Amniotic stem cell (primary cell): ENCODE results near the gene METTL6.
"Not testable (repeated sequence)": the region's sequence is repeated elsewhere in the genome, so short reads cannot be mapped to it uniquely, and the experiment has no call there.

Source experiments
- DNase-seq: peaks from one replicate; lab custom pipeline; 2025; lab: John Stamatoyannopoulos, UW

METTL6 gene

DNA sequence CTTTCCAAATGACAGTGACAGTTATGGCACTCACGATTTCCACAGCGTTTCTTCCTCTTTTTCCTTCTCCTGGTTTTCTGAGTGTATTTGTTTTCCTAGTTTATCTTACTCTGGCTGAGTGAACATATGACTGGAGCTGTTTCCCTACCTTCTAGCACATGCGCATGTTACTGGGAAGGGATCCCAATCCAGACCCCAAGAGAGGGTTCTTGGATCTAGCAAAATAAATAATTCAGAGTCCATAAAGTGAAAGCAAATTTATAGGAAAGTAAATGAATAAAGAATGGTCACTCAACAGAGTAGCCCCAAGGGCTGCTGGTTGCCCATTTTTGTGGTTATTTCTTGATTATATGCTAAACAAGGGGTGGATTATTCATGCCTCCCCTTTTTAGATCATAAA lies 23.8 kb downstream of the METTL6 start:
- DNase-seq = no peak

DNA sequence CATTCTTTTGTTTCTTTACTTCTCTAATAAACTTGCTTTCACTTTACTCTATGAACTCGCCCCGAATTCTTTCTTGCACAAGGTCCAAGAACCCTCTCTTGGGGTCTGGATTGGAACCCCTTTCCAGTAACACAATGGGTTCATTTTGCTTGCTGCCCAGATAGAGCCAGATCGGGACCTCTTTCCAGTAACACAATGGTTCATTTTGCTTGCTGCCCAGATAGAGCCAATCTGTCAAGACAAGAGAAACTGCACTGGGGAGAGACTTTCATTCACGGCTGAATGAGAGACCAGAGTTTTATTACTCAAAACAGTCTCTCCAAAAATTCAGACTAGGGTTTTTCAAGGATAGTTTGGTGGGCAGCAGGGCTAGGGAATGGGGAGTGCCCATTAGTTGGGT lies 25.4 kb downstream of the METTL6 start:
- DNase-seq = no peak

DNA sequence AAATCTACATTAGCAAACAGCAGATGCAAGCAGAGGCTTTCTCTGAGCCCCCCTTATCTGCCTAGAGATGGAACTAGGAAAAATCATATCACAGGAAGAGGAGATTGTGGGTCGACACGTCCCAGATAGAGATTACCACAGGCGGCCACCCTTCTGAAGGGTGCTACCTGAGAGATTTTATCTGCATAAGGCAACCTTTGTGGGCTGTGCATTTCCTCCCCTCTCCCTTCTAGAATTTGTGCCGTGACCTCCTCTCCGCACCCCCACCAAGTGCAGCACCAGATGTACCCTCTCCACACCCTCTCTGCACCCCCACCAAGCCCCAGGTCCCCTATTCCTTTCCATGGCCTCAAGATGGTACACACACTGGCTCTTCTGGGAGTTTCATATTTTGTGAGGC lies 27.4 kb downstream of the METTL6 start:
- no peak for DNase-seq

DNA sequence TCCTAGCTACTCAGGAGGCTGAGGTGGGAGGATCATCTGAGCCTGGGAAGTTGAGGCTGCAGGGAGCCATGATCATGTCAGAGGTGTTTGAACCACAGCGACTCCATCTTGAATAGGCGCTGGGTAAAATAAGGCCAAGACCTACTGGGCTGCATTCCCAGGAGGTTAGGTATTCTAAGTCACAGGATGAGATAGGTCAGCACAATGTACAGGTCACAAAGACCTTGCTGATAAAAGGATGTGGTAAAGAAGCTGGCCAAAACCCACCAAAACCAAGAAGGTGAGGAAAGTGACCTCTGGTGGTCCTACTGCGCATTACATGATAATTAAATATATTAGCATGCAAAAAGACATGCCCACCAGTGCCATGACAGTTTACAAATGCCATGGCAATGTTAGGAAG lies 28.6 kb downstream of the METTL6 start:
- not testable (repeated sequence) for DNase-seq

DNA sequence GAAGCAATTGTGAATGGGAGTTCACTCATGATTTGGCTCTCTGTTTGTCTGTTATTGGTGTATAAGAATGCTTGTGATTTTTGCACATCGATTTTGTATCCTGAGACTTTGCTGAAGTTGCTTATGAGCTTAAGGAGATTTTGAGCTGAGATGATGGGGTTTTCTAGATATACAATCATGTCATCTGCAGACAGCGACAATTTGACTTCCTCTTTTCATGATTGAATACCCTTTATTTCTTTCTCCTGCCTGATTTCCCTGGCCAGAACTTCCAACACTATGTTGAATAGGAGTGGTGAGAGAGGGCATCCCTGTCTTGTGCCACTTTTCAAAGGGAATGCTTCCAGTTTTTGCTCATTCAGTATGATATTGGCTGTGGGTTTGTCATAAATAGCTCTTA lies 34.1 kb downstream of the METTL6 start:
- DNase-seq = not testable (repeated sequence)

DNA sequence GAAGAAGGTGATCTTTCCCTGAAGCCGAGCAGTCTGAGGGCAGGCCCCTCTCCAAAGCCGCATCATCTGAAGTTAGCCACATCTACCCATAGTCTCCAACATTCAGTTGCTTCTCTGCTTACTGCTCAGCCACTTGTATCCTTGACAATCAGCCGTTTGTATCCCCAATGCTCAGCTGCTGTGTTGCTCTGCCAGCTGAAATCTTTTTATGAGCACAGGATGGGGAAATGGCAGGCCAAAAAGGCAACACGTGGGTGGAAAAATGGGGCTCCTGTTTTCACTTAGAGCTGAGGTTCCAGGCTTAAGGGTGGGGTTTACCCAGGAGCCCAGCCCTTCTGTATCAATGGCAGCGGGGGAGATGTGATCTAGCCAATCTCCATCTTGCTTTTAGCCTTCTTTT lies 36.3 kb downstream of the METTL6 start:
- DNase-seq = no peak

DNA sequence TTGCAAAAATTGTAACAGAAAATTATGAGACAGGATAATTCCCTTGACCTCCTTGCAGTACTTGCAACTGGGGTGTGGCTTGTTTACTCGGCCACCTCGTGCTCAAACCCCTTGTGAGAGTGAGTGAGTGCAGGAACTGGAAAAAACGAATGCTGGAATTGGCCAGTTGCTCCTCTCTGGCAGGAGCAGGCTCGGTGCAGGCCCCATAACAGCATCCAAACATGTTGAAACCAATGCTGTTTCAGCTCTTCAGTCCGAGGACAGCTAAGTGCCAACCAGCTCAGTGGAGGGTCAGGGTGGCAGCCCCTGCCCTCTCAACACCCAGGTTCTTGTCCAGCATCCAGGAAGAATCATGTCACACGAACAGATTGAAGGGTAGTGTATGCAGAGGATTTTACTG lies 36.9 kb downstream of the METTL6 start:
- DNase-seq = no peak

DNA sequence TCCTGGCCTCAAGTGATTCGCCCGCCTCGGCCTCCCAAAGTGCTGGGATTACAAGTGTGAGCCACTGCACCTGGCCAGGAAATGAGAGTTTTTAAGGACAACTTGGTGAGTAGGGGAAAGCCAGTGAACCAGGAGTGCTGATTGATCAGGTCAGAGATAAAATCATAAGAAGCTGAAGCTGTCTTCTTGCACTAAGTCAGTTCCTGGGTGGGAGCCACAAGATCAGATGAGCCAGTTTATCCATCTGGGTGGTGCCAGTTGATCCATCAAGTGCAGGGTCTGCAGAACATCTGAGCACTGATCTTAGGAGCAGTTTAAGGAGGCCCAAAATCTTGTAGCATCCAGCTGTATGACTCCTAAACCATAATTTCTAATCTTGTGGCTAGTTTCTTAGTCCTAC lies 39.0 kb downstream of the METTL6 start:
- not testable (repeated sequence) for DNase-seq

DNA sequence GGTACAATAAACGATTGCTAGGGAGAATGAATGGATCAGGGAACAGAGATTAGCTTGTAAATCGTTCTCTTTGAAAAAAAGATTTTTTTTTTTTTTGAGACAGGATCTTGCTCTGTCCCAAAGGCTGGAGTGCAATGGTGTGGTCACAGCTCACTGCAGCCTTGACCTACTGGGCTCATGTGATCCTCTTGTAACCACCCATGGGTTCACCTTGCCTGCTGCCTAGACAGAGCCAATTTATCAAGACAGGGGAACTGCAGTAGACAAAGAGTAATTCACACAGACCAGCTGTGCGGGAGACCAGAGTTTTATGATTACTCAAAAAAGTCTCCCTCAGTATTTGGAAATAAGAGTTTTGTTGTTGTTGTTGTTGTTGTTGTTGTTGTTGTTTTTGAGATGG lies 39.6 kb downstream of the METTL6 start:
- no peak for DNase-seq

DNA sequence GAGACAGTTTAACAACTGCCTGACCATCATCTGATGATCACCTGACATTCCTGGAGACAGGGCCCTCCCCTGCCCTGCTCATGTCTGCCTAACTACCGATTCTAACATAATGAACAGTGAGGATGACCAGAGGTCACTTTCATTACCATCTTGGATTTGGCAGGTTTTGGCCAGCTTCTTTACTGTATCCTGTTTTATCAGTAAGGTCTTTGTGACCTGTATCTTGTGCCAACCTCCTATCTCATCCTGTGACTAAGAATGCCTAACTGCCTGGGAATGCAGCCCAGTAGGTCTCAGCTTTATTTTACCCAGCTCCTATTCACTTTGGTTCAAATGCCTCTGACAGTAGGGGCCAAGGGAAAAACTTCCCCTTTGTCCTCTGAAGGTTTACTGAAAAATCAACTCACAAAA lies 40.2 kb downstream of the METTL6 start:
- DNase-seq = no peak

DNA sequence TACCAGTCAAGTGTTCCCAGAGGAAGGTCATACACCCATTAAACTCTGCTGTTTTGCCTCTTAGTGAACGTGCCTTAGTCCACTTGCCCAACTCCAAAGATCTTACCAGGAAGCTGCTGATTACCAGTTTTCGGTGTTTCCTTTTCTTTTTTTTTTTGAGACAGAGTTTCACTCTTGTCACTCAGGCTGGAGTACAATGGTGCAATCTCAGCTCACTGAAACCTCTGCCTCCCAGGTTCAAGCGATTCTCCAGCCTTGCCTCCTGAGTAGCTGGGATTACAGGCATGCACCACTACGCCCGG lies 40.7 kb downstream of the METTL6 start:
- DNase-seq = not testable (repeated sequence)

DNA sequence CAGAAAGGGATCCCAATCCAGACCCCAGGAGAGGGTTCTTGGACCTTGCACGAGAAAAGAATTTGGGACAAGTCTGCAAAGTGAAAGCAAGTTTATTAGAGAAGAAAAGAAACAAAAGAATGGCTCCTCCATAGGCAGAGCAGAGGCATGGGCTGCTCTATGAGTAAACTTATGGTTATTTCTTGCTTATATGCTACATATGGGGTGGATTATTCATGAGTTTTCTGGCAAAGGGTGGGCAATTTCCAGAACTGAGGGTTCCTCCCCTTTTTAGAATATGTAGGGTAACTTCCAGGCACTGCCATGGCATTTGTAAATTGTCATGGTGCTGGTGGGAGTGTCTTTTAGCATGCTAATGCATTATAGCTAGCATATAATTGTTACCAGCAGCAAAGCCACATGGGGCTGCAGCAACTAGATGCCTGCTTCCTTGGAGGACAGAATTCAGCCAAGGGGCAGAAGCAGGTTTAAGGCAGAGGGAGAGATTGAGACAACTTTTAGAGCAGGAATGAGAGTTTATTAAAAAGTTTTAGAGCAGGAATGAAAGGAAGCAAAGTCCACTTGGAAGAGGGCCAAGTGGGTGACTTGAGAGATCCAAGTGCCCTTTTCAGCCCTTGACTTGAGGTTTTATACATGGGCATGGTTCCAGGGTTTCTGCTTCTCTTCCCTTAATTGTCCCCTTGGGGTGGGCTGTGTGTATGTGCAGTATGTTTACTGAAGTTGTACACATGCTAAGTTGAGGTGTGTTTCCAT lies 41.3 kb downstream of the METTL6 start:
- DNase-seq = no peak

DNA sequence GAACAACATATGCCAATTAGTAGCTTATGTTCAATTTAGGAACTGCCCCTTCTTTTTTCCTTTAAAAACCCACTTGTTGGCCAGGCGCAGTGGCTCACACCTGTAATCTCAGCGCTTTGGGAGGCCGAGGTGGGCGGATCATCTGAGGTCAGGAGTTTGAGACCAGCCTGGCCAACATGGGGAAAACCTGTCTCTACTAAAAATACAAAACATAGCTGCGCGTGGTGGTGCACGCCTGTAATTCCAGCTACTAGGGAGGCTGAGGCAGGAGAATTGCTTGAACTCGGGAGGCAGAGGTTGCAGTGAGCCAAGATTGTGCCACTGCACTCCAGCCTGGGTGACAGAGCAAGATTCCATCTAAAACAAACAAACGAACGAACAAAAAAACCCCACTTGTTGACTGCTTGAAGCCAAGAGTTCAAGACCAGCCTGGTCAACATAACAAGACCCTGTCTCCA lies 42.1 kb downstream of the METTL6 start:
- not testable (repeated sequence) for DNase-seq

DNA sequence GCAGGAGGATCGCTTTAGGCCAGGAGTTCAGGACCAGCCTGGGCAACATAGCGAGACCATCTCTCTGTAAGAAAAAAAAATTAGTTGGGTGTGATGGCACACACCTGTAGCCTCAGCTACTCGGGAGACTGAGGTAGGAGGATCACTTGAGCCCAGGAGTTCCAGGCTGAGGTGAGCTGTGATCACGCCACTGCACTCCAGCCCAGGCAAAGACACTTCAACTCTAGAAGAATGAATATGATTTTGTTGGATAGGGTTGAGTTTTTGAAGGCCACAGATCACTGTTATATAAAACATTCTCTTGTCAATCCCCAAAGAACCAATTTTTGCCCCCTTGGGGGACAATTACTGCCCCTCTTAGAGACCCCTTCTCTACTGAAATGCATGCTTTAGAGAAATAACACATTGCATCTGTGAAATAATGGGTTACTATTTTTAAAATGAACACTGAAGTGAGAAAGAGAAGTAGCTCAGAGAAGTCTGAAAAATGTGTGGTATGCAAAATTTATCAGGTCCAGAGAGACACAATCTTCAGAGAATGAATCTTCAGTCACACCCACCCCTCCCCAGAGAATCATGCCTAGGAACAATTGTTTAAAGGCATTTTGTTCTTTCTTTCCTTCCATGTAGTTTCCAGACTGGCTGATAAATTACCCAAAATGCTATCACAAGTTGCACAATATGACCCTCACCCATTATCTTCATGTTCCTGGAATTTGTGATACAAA lies 42.7 kb downstream of the METTL6 start:
- DNase-seq = no peak

DNA sequence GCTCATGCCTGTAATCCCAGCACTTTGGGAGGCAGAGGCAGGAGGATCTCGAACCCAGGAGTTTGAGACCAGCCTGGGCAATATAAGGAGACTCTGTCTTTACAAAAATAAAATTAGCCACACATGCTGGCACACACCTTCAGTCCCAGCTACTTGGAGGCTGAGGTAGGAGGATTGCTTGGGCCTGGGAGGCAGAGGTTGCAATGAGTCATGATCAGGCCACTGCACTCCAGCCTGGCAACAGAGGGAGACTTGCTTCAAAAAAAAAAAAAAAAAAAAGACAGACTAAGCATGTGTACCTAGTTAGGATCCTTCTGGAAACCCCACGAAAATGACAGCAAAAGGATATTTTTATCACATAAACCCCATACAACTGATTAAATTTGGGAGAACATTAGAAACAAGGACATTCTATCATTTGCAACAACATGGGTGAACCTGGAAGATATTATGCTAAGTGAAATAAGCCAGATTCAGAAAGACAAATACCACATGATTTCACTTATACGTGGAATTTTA lies 44.9 kb downstream of the METTL6 start:
- no peak for DNase-seq

DNA sequence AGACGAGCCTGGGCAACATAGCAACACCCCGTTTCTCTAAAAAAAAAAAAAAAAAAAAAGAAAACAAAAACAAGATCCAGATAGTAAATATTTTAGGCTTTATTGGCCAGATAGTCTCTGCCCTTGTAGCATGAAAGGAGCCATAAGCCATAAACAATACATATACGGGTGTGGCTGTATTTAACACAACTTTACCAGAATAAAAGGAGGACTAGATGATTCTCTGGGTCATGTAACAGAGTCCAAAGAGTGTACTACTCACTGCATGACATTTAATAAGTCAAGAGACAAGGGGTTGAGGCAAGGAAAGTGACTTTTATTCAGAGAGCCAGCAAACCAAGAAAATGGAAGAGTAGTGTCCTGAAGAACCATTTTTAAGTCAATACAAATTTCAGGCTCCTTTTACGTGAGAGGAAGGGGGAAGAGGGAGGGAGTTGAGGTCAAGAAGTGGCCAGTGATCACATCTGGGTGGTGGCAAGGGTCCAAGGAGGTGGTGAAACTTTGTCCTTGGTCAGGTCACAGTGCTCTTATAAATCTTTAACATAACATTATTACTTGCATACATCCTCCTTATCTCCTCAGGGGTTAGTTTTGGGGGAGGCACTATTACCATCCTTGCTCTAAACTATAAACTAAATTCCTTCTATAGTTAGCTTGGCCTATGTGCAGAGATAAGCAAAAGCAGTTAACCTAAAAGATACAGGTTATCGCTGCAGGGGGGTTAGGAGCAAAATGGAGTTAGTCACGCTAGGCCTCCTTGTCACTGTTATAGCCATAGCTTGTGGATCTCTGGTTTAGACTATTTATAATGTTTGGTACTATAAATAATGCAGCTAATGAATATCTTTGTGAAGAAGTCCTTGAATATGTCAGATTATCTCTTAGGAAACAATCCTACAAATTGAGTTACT lies 46.1 kb downstream of the METTL6 start:
- no peak for DNase-seq

DNA sequence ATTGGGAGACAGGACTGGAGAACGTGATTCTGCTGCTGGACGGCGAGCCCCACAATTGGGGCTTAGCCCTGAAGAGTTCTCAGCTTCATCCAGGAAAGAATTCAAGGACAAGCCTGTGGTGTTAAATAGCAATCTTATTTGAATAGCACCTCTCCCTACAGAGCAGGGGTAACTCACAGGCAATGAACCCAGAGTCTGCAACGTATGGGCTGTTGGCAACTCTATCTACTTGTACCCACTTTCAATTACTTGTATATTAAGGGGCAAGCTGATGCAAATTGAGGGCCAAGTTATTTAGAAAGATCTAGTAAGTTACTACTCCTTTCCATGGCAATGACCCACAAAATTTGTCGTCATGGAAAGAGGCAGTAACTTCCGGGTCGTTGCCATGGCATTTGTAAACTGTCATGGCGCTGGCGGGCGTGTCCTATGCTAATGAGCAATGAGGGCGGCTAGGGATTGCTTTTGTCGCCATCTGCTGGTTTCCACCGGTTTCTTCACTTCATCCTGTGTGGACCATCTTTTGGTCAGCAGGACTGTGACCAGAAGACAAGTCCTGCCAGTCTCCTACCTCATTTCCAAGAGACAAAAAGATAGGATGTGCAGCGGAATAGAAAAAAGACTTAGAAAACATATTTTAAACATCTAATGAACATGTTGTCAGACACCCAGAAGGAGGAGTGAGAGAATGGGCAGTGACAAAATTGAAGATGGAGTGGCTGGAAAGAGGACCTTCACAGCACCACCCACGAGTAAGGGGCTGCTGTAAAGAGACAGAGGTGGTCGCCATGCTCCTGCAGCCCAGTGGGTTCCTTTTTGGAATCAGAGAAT lies 49.2 kb downstream of the METTL6 start:
- peak; percentile 42 for DNase-seq

DNA sequence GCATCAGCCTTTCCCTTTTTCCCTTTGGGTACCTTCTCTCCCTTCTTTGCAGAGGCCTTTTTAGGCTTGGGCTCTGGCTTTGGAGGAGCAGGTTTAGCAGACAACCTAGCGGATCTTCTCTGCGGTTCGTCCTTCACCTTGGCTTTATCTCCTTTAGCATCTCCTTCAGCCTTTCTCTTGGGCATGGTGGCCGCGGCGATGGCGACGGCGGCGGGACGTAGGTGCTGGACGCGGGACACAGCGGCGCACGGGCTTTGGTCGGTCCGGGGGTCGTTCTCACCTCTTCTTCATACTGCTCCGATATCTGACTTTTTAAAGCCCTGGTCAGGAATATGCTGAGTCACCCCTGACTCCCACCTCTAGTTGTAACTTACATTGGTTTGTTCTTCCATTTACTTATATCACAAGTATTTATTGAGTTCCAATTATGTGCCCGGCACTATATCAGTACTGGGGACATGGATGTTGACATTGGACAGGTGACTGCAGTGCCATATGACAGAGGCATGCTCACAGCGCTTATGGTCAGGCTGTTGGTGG lies 51.8 kb downstream of the METTL6 start:
- no peak for DNase-seq

DNA sequence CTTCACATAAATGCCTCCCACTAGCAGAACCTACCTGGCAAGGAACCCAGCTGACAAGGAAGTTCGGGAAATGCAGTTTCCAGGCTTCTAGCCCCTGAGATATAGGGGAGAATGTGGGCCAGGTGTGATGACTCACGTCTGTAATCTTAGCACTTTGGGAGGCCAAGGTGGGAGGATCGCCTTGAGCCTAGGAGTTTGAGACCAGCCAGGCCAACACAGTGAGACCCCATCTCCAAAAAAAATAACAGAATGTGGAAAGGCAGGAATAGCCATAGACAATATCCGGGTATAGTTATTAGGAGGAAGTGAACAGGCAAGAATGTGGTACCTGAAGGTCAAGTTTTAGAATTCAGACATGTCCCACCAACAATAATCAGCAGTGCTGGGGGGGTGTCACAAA lies 54.4 kb downstream of the METTL6 start:
- DNase-seq = no peak

DNA sequence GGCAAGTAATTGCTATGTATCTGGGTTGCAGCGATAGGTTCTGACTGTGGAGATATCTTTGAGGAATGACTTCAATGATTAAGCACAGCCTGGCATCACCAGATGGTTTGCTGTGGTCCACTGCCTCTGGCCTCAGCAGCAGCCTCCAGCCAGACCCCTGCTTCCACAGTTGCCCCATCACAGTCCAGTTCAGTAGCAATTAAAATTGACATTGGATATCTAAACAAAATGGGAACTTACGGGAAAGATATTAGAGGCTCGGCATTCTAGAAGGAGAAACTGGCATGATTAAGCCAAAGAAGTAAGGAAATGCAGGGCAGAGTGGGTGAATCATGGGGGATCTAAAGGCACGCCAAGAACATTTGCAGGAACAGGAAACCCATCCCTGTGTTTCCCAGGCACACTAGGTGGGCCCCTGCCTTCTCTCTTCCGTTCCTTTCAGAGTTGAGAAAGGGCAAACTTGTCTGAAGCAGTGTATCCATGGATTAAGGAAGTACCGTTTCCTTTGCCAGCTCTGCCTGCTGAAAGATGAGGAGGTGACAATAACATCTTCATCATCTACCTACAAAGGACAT lies 58.7 kb downstream of the METTL6 start:
- no peak for DNase-seq

DNA sequence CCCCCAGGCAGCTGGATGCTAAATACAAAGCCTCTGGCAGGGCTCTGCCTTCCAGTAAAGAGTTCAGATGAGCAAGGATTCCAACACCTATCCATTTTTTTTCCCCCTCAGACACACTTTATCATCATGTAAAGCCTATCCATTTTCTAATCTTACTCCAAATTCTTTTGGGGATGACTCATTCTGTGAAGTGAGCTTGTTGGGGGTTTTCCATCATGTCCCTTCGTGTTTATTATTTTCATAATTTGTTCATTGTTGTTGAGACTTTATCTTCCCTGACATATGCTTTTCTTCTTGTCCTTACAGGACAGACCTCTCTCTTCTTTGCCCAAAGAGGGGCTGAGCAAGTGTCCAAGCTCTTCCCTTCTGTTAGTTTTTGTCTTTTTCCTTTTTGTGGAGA lies 60.3 kb downstream of the METTL6 start:
- peak; percentile 12 for DNase-seq
